H54 (cell line): ENCODE results near the gene GJD3.
A peak's percentile ranks its signal among the peaks of the same experiment; 100 is the strongest.
"Not testable (repeated sequence)": the region's sequence is repeated elsewhere in the genome, so short reads cannot be mapped to it uniquely, and the experiment has no call there.

ENCODE experiments used
- DNase-seq: peaks from one replicate; pipeline ENCODE4 v3.0.0; 2011; ENCODE audit warnings: low spot score, mixed read lengths; ENCODE audit not compliant: insufficient read length
- FAIRE-seq: peaks from 3 replicates; lab custom pipeline; 2011; peaks lifted over from hg19 to GRCh38; lab: Jason Lieb, UNC
- POLR2A ChIP-seq: IDR thresholded peaks from 2 replicates; pipeline ENCODE4 v1.6.1; 2011; ENCODE audit warnings: low read depth, mild to moderate bottlenecking, low read length

Gene GJD3

DNA sequence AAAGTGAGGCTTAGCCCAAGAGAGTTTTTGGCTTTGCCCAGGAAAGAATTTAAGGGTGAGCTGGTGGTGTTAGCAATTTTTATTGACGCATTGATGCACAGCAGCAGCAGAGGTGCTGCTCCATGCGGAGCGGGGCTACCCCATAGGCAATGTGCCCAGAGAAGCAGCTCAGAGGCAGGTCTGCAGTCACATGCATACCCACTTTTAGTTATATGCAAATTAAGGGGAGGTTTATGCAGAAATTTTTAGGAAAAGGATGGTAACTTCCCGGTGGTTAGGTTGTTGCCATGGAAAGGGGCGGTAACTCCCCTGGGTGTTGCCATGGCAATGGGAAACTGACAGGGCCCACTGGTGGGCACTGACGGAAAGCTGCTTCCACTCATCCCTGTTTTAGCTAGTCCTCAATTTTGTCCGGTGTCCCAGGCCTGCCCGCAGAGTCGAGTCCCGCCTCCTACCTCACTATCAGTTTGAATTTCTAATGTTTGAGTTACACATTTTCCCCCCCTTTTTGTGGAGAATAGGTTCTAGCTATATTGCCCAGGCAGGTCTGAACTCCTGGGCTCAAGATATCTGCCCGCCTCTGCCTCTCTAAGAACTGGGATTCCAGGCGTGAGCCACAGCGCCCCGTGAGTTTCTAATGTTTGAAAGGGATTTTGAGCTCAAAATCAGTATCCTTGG is 10.4 kb upstream of the GJD3 start:
- TF ChIP-seq POLR2A: no peak
- FAIRE-seq (no peak), DNase-seq (no peak)

DNA sequence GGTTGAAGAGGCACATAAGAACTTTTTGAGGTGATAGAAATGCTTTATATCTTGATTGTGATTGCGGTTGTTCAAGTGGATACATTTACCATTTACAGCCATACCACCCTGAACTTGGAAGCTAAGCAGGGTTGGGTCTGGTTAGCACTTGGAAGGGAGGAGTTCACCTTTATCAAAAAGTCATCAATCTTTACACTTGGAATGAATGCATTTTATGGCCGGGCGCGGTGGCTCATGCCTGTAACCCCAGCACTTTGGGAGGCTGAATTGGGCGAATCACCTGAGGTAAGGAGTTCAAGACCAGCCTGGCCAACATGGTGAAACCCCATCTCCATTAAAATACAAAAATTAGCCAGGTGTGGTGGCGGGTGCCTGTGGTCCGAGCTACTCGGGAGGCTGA is 9.5 kb upstream of the GJD3 start:
- TF ChIP-seq POLR2A: no peak
- FAIRE-seq: no peak

DNA sequence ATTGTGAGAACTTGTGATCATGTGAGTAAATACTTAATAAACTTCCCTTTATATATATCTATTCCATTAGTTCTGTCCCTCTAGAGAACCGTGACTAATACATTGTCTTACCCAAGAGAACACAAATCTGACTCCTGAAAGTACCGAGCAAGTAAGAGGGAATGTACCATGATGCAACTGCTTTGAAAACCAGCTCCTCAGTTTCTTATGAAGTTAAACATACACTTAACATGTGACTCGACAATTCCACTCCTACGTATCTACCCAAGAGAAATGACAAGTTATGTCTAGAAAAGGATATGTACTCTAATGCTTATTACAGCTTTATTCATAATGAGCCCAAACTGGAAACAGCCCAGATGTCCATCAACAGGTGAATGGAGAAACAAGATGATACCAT is 8.8 kb upstream of the GJD3 start:
- no peak for FAIRE-seq
- TF ChIP-seq POLR2A: no peak

More for the DNA sequence above, 9.5 kb upstream of the GJD3 start:
- DNase-seq: no peak

DNA sequence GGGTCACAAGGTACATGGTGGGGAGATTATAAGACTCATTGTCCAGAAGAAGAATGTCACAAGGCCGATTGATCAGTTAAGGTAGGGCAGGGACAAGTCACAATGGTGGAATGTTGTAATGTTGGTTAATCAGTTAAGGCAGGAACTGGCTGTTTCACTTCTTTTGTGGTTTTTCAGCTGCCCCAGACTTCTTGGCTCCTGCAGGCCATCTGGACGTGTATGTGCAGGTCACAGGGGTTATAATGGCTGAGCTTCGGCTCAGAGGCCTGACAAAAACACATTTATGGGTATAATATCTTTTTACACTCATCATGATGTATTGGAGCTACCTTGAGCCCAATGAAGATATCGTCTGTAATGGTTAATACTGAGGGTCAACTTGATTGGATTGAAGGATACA is 8.1 kb upstream of the GJD3 start:
- not testable (repeated sequence) for FAIRE-seq, DNase-seq

More for the DNA sequence above, 8.8 kb upstream of the GJD3 start:
- DNase-seq: no peak

DNA sequence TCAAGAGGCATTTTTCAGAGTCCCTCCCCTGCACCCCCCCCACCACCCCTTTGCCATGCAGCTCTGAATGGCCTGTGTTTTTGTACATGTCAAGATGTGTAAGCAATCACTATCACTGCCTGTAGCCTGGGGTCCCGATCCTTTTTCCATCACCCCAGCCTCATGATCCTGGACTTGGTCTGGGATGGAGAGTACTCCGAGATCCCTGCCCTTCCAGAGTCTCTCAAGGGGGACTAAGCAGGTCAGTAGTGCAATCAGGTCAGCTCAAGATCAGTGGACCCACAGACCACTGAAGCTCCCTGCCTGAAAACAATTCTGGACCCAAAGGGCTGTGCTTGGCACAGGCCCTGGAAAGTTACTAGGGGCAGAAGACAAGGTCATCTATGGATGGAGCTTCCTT is 7.5 kb upstream of the GJD3 start:
- no peak for DNase-seq
- TF ChIP-seq POLR2A: no peak
- FAIRE-seq: no peak

DNA sequence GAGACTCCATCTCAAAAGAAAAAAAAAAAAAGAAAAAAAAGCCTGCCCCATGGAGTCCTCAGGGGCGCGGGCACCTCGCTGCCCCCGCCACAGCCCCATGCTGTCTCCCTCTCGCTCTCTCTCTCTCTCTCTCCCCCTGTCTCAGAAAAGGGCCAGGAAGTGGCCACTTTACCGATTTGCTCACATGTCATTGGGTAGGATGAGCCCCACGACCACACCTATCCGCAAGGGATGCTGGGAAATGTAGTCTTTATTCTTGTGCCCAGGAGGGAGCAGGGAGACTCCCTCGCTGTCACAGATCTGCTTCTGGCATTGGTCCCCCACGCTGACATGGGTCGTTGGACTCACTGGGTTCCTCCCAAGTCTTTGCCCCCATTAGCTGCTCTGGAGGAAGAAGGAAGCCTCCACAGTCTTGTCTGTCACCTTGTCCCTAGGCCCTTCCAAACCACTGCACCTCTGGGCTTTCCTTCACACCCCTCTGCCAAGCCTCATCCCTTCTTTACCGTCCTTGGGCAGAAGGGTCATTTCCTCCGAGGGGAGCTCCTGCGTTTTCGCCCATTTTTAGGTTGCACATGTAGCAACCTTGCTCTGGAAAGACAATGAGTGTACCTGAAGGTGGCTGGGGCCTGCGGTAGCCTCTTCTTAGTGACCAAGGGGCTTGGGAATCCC is 6.9 kb upstream of the GJD3 start:
- no peak for DNase-seq
- no peak for TF ChIP-seq POLR2A
- FAIRE-seq: no peak

DNA sequence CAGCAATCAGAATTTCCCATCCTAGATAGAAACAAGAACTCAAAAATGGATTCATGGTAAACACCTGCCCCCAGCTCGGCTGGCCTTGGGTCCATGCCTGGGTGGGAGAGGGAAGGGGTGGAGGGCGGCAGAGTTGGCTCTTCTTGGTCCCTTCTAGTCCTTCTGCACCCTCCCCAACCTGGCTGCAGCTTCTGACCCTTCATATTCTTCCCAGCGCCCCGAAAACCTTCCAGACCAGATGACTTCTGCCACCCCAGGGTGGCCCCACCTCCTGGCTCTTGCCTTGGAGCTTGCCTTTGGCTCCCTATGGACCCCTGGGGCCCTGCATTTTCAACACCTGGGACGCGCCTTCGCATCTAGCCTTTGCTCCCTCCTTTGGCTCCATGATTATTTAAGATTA is 5.4 kb upstream of the GJD3 start:
- DNase-seq: no peak
- no peak for FAIRE-seq
- no peak for TF ChIP-seq POLR2A

DNA sequence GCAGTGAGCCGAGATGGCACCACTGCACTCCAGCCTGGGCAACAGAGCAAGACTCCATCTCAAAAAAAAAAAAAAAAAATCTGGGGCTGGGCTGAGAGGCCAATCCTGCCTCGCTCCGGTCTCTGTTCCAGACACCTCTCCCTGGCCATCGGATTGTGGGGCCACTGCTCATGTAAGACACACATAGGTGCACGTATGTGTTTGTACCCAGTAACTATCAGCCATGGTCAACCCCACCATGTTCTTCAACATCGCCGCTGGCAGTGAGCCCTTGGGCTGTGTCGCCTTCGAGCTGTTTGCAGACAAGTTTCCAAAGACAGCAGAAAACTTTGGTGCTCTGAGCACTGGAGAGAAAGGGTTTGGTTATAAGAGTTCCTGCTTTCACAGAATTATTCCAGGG is 3.2 kb upstream of the GJD3 start:
- not testable (repeated sequence) for FAIRE-seq, DNase-seq

DNA sequence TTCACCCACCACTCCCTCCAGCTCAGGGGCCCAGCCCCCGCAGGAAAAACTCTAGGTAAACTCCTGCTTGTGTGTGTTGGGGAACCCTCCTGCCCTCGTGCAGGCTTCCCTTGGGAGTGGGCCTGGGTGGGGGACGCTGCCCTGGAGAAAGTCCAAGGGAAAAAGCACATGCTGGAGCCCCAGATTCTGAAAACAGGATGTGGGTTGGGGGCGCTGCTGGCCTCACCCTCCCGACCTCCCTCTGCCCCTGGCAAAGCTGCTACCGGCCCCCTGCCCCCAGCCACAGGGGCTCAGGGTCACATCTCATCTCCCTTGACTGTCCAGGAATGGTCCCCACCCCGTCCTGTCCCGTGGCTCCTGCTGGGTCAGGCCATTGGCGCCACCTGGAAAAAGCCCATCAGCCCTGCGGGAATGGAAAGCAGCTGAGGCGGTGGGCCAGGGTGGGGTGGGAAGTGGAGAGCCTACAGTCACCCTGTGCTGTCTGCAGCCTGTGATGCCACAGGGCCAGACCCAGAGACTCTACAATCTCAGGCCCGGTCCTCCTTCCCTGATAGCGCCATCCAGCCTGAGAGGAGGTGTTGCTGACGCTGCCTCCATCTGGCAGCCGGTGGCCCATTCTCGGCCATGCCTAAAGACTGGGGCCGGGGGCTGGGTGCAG is 2.5 kb upstream of the GJD3 start:
- no peak for FAIRE-seq
- no peak for TF ChIP-seq POLR2A
- no peak for DNase-seq

DNA sequence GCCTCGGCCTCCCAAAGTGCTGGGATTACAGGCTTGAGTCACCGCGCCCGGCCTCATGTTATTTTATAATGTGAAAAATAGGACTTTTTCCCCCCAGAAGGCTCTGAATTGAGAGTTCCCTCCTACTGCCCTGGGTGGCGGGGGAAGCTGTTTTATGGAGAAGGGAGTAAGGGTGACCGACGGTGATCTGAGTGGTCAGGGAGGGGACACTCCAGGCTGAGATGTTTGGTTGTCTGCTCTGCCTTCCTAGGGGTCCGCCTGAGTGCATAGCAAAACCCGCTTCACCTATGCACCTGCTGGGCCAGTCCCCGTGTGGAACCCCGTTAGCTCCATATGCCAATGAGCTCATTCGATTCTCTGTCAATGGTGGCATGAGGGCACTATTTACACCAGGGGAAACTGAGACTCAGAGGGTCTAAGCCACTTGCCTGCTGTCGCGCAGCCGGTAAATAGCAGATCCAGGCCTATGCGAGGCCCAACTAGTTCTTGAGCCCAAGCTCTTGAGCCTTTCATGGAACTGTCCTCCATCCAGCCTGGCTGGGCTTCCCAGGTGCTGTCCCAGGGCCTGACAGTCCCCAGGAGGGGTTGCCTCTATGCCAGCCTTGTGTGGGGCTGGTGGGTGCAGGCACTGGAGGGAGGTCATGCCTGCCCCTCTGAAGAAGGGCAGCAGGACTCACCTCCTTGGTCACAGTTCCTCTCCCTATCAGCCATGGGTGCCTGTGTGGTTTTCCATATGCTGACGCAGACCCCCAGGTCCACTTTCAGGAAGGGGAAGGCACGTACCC is 1.7 kb upstream of the GJD3 start:
- TF ChIP-seq POLR2A: no peak
- no peak for DNase-seq
- no peak for FAIRE-seq

DNA sequence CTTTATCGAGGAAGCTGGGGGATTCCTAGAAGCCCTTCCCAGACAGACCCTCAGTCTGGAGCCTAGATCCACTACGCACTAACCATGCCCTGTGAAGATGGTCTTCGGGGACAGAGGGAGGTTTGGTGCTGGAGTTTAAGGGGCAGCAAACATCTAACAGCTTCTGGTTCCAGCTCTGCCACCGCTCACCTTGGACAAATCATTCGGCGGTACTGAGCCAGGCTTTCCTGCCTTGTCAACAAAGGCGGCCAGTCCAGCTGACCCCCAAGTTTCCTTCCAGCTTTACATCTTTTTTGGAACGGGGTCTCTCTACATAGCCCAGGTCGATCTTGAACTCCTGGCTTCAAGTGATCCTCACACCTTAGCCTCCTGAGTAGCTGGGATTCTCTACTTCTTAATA is 369 bp upstream of the GJD3 start:
- DNase-seq (no peak), FAIRE-seq (no peak)
- TF ChIP-seq POLR2A: no peak

DNA sequence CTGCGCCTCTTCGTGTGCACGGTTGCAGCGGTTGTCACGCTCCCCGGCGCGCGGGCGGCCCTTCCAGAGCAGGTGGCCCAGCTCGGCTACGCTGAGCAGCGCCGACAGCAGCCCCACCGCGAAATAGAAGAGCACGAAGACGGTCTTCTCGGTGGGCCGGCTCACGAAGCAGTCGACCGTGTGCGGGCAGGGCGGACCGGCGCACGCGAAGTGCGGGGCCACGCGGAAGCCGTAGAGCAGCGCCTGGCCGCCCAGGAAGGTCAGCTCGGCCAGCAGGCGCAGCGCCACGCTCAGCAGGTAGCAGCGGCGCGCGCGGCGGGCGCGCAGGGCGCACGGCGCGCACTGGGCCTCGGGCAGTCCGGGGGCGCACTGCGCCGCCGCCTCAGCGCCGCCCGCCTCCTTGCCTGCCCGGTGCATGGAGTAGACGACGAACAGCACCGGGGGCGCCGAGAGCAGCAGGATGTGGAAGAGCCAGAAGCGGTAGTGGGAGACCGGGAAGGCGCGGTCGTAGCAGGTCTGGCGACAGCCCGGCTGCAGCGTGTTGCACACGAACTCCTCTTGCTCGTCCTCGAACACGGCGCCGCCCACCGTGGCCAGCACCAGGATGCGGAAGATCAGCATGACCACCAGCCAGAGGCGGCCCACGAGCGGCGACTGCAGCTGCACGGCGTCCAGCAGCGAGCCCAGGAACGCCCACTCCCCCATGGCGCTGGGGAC is 1.3 kb downstream of the GJD3 start:
- no peak for FAIRE-seq
- no peak for DNase-seq
- TF ChIP-seq POLR2A: no peak

DNA sequence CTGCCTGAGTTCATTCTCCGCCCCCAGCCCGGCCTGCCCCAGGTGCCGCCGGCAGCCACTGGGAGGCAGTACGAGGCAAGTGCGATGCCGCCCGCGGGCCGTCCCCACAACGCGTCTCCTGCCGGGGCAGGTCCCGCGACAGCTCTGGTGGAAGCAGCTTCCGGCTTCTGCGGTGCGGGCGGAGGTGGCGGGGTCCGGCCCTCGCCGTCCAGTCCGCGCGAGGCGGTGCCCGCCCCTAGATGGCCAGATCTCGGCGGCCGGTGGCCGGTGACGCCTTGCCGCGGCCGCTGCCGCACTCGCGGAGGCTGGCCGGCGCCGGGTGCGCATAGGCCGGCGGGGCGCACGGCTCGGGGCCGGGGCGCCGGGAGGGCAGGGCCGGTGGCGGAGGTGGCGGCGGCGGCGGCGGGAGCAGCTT is 1.8 kb downstream of the GJD3 start:
- no peak for FAIRE-seq
- no peak for DNase-seq
- TF ChIP-seq POLR2A: peak; percentile 62
